GM12878 (cell line): ENCODE data around the gene PCSK6. TPM values are rescaled to one million over a fixed set of nuclear protein-coding genes. Genes with fewer than 3 reads are reported as not detected.

Experiments
- ATAC-seq: fragments of 200-7000 bp; cut with Tn5 transposase; 3 replicates; pipeline ENCODE4 v1.9.1; 2020; ENCODE audit warnings: mild to moderate bottlenecking, moderate library complexity
- BruUV-seq: library from RNA; stranded (reverse); fragments of 400-500 nt; replicated peaks from 2 replicates; lab custom pipeline; 2021; lab: Mats Ljungman, UMichigan
- CTCF ChIA-PET: fragments of 300-600 bp; sonication (Branson Sonifier 250); formaldehyde crosslinking; extraction: SDS; loops from one replicate; lab custom pipeline; 2021; ENCODE audit warnings: inconsistent platforms; lab: Yijun Ruan, JAX
- POLR2A ChIA-PET: fragments of 350-600 bp; formaldehyde crosslinking; extraction: SDS; loops from one replicate; lab custom pipeline; 2021; ENCODE audit warnings: inconsistent platforms; lab: Charles Lee
- RAD21 ChIA-PET: fragments of 300-600 bp; sonication (Branson Sonifier 250); formaldehyde crosslinking; loops from one replicate; lab custom pipeline; 2023; ENCODE audit warnings: antibody characterized with exemption; ENCODE audit not compliant: unreplicated experiment; lab: Charles Lee
- SMC1A ChIA-PET: fragments of 300-600 bp; sonication (Branson Sonifier 250); formaldehyde crosslinking; loops from one replicate; lab custom pipeline; 2023; ENCODE audit not compliant: unreplicated experiment, uncharacterized antibody; lab: Charles Lee
- DNase-seq: peaks from one replicate; pipeline ENCODE4 v3.0.0-alpha.2; 2011; ENCODE audit warnings: low read depth, low spot score
- FAIRE-seq: peaks from 3 replicates; lab custom pipeline; 2011; peaks lifted over from hg19 to GRCh38; lab: Jason Lieb, UNC
- H2AFZ ChIP-seq: 2 replicates; pipeline ENCODE4 v1.6.0; 2011; ENCODE audit warnings: low read depth, low read length, control low read depth; ENCODE audit not compliant: control insufficient read depth
- H3K27ac ChIP-seq: 2 replicates; pipeline ENCODE4 v1.5.1; 2011; ENCODE audit warnings: control low read depth; ENCODE audit not compliant: control insufficient read depth, insufficient read depth
- H3K27me3 ChIP-seq, 2 experiments: replicated peaks in 1 of 2; 2 replicates each; pipeline versions ENCODE4 v1.6.0 to v1.6.1; 2011; ENCODE audit warnings: low read length in 1 of 2; ENCODE audit not compliant: control insufficient read depth in 2 of 2, insufficient read depth in 2 of 2
- H3K36me3 ChIP-seq, 2 experiments: 2 replicates each; pipeline ENCODE4 v1.5.1; 2011; ENCODE audit warnings: low read length in 1 of 2; ENCODE audit not compliant: control insufficient read depth in 2 of 2, insufficient read depth in 2 of 2
- H3K4me1 ChIP-seq: 2 replicates; pipeline ENCODE4 v1.6.1; 2011; ENCODE audit warnings: mild to moderate bottlenecking, low read length, moderate library complexity, mixed read lengths; ENCODE audit not compliant: control insufficient read depth, insufficient read depth
- H3K4me2 ChIP-seq: 2 replicates; pipeline ENCODE4 v1.6.0; 2011; ENCODE audit warnings: control low read depth; ENCODE audit not compliant: control insufficient read depth, insufficient read depth
- H3K4me3 ChIP-seq: fragments of 200-600 bp; sonication (generic); 2 replicates; pipeline ENCODE4 v1.5.1; 2016
- H3K79me2 ChIP-seq: 2 replicates; pipeline ENCODE4 v1.6.0; 2011; ENCODE audit warnings: low read length; ENCODE audit not compliant: control insufficient read depth, insufficient read depth
- H3K9ac ChIP-seq: 2 replicates; pipeline ENCODE4 v1.8.0; 2011; ENCODE audit warnings: low read length, control low read depth, mixed read lengths; ENCODE audit not compliant: control insufficient read depth, insufficient read depth
- H3K9me3 ChIP-seq: replicated peaks from 3 replicates; pipeline ENCODE4 v1.5.1; 2011; ENCODE audit warnings: mild to moderate bottlenecking, low read length; ENCODE audit not compliant: control insufficient read depth, insufficient read depth
- H4K20me1 ChIP-seq: 2 replicates; pipeline ENCODE4 v1.6.0; 2011; ENCODE audit not compliant: control insufficient read depth, insufficient read depth
- CHD1 ChIP-seq: IDR thresholded peaks from 2 replicates; pipeline ENCODE4 v1.6.1; 2012; ENCODE audit warnings: low read depth, low read length, improper control_type of control experiment
- CREM ChIP-seq: IDR thresholded peaks from 2 replicates; pipeline ENCODE4 v1.6.1; 2014; ENCODE audit warnings: antibody characterized with exemption, low read depth
- HDAC2 ChIP-seq: fragments of 200-600 bp; sonication (generic); IDR thresholded peaks from 2 replicates; pipeline ENCODE4 v1.6.1; 2017
- LARP7 ChIP-seq: fragments of 450-650 bp; IDR thresholded peaks from 2 replicates; pipeline ENCODE4 v1.6.1; 2017; ENCODE audit warnings: mild to moderate bottlenecking
- POLR2AphosphoS5 ChIP-seq: IDR thresholded peaks from 2 replicates; pipeline ENCODE4 v1.6.1; 2011; ENCODE audit warnings: mild to moderate bottlenecking, low read length, inconsistent platforms
- SPI1 ChIP-seq: IDR thresholded peaks from 2 replicates; pipeline ENCODE4 v1.6.1; 2011; ENCODE audit warnings: low read depth, mild to moderate bottlenecking, low read length, moderate library complexity, borderline replicate concordance; ENCODE audit not compliant: insufficient read depth
- ZNF384 ChIP-seq: IDR thresholded peaks from 2 replicates; pipeline ENCODE4 v1.6.1; 2012; ENCODE audit warnings: low read depth, mild to moderate bottlenecking, low read length, improper control_type of control experiment, borderline replicate concordance
- WGBS: methylation state at CpG from one replicate; pipeline ENCODE4 v1.1.6; 2016; ENCODE audit warnings: low lambda C conversion rate; ENCODE audit not compliant: insufficient replicate concordance, insufficient coverage; ENCODE audit errors: missing lambda C conversion rate; 5-methylcytosine and 5-hydroxymethylcytosine counted together
- in situ Hi-C: fragments of 300-500 bp; cut with MboI; formaldehyde crosslinking; loops from 9 replicates; pipeline ENCODE4 v1.14.3; 2018; ENCODE audit warnings: mixed read lengths
- intact Hi-C: fragments of 100-400 bp; cut with micrococcal nuclease; formaldehyde crosslinking; loops from one replicate; pipeline ENCODE4 v1.14.2; 2022; ENCODE audit not compliant: unreplicated experiment
- polyA plus RNA-seq, 11 experiments: library from polyadenylated mRNA; depleted of rRNA in 4 of 11; unstranded in 6 of 11; stranded (reverse) in 5 of 11; fragments of >200 nt; fragmentation: Nextera tagmentation in 4 of 11; fragmentation: Illumina TruSeq in 1 of 11; extraction: Ambion mirVana in 4 of 11; extraction: Trizol in 1 of 11; gene quantifications; 1 replicate in 1 of 11; 2 replicates in 10 of 11; pipeline versions ENCODE4 v1.2.1 to v1.2.3, GENCODE V29; 2011 to 2016; ENCODE audit warnings: inconsistent platforms in 2 of 11, missing spikeins in 2 of 11, low read depth in 1 of 11
- total RNA-seq, 4 experiments: library from RNA; depleted of rRNA in 3 of 4; stranded (reverse); fragments of >200 nt in 3 of 4; fragmentation: Illumina TruSeq in 1 of 4; extraction: Trizol in 1 of 4; gene quantifications; 2 replicates each; pipeline versions ENCODE4 v1.2.1 to v1.2.3, GENCODE V29; 2013 to 2021
- TF ChIP-seq, protein P1 (sequence below): fragments of 150-350 bp; IDR thresholded peaks from 2 replicates; pipeline ENCODE4 v1.6.1; 2016; ENCODE audit warnings: low read depth, low read length
- TF ChIP-seq, protein P2 (sequence below): fragments of 450-650 bp; formaldehyde crosslinking; IDR thresholded peaks from 2 replicates; pipeline ENCODE4 v1.5.0; 2022; ENCODE audit warnings: mild to moderate bottlenecking, missing genetic modification characterization
- TF ChIP-seq, protein P3 (sequence below): fragments of 450-650 bp; formaldehyde crosslinking; IDR thresholded peaks from 2 replicates; pipeline ENCODE4 v1.4.0; 2020; ENCODE audit warnings: mild to moderate bottlenecking, moderate library complexity

PCSK6 gene
- total and polyA plus RNA-seq, 10 of the 15 experiments (the other 5 are each of a cell fraction or from before 2014, with no cell fraction given), result 0.19 to 0.67 (median 0.25) TPM; not detected in 4

DNA sequence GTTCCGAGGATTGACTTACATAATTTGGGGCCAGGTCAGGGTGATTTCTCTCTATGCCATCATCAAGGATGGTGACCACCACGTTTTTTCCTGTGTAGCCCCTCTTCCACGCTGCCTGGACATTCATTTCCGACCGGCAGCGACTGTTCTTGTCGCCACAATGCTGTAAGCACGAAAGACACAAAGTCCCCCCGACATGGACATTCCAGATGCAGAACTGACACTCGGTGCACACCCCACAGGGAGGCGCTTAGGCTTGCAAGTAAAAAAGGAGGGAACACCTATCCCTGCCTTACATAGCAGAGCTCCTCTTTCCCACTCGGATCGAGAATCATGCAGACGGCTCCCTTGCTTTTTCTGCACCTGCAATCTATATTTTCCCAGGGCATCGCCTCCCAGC, 58.2 kb downstream of the PCSK6 start (continued):
- TF ChIP-seq, protein P1, sequence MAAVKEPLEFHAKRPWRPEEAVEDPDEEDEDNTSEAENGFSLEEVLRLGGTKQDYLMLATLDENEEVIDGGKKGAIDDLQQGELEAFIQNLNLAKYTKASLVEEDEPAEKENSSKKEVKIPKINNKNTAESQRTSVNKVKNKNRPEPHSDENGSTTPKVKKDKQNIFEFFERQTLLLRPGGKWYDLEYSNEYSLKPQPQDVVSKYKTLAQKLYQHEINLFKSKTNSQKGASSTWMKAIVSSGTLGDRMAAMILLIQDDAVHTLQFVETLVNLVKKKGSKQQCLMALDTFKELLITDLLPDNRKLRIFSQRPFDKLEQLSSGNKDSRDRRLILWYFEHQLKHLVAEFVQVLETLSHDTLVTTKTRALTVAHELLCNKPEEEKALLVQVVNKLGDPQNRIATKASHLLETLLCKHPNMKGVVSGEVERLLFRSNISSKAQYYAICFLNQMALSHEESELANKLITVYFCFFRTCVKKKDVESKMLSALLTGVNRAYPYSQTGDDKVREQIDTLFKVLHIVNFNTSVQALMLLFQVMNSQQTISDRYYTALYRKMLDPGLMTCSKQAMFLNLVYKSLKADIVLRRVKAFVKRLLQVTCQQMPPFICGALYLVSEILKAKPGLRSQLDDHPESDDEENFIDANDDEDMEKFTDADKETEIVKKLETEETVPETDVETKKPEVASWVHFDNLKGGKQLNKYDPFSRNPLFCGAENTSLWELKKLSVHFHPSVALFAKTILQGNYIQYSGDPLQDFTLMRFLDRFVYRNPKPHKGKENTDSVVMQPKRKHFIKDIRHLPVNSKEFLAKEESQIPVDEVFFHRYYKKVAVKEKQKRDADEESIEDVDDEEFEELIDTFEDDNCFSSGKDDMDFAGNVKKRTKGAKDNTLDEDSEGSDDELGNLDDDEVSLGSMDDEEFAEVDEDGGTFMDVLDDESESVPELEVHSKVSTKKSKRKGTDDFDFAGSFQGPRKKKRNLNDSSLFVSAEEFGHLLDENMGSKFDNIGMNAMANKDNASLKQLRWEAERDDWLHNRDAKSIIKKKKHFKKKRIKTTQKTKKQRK, result no peak
- TF ChIP-seq SPI1 (no peak), ZNF384 (no peak), HDAC2 (no peak)

DNA sequence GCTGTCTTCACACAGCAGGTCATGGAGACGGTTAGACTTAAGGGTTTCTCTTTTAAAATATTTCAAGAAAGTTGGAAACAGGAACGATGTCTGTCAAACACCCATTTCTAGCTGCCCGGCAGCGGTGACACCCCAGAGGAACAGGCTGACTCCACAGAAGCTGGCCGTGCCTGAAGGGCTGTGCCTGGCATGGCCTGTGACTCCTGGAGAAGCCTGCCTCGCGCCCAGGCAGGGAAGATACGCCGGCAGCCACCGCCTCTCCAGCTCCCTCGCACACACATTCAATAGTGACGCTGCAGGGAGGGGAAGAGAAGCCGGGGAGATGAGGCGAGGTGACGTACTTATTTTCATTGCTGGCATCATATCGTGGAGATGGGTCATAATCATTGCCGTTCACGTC, 59.9 kb downstream of the PCSK6 start:
- BruUV-seq, result no TSS peak
- POLR2A ChIA-PET, result no interaction called here
- TF ChIP-seq POLR2AphosphoS5 (no peak), CREM (no peak), CHD1 (no peak), LARP7 (no peak)
- TF ChIP-seq, protein P2, sequence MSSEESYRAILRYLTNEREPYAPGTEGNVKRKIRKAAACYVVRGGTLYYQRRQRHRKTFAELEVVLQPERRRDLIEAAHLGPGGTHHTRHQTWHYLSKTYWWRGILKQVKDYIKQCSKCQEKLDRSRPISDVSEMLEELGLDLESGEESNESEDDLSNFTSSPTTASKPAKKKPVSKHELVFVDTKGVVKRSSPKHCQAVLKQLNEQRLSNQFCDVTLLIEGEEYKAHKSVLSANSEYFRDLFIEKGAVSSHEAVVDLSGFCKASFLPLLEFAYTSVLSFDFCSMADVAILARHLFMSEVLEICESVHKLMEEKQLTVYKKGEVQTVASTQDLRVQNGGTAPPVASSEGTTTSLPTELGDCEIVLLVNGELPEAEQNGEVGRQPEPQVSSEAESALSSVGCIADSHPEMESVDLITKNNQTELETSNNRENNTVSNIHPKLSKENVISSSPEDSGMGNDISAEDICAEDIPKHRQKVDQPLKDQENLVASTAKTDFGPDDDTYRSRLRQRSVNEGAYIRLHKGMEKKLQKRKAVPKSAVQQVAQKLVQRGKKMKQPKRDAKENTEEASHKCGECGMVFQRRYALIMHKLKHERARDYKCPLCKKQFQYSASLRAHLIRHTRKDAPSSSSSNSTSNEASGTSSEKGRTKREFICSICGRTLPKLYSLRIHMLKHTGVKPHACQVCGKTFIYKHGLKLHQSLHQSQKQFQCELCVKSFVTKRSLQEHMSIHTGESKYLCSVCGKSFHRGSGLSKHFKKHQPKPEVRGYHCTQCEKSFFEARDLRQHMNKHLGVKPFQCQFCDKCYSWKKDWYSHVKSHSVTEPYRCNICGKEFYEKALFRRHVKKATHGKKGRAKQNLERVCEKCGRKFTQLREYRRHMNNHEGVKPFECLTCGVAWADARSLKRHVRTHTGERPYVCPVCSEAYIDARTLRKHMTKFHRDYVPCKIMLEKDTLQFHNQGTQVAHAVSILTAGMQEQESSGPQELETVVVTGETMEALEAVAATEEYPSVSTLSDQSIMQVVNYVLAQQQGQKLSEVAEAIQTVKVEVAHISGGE (CRISPR knock-in tag), result no peak
- TF ChIP-seq, protein P3, sequence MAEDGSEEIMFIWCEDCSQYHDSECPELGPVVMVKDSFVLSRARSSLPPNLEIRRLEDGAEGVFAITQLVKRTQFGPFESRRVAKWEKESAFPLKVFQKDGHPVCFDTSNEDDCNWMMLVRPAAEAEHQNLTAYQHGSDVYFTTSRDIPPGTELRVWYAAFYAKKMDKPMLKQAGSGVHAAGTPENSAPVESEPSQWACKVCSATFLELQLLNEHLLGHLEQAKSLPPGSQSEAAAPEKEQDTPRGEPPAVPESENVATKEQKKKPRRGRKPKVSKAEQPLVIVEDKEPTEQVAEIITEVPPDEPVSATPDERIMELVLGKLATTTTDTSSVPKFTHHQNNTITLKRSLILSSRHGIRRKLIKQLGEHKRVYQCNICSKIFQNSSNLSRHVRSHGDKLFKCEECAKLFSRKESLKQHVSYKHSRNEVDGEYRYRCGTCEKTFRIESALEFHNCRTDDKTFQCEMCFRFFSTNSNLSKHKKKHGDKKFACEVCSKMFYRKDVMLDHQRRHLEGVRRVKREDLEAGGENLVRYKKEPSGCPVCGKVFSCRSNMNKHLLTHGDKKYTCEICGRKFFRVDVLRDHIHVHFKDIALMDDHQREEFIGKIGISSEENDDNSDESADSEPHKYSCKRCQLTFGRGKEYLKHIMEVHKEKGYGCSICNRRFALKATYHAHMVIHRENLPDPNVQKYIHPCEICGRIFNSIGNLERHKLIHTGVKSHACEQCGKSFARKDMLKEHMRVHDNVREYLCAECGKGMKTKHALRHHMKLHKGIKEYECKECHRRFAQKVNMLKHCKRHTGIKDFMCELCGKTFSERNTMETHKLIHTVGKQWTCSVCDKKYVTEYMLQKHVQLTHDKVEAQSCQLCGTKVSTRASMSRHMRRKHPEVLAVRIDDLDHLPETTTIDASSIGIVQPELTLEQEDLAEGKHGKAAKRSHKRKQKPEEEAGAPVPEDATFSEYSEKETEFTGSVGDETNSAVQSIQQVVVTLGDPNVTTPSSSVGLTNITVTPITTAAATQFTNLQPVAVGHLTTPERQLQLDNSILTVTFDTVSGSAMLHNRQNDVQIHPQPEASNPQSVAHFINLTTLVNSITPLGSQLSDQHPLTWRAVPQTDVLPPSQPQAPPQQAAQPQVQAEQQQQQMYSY, result no peak

More for the DNA sequence above, 59.9 kb downstream of the PCSK6 start:
- Histone ChIP-seq H3K27me3 (peaks cover 0 to 2% of the 10 kb centered on the region in 2 experiments; a peak in 2 of 4 replicates), H3K9ac (no peak overlapping the region), H3K4me3 (no peak overlapping the region), H3K4me1 (no peaks in the 10 kb centered on the region), H3K9me3 (no peaks in the 10 kb centered on the region), H3K27ac (no peak overlapping the region), H3K4me2 (no peak overlapping the region), H3K79me2 (no peaks in the 10 kb centered on the region), H3K36me3 (no peaks in the 10 kb centered on the region), H4K20me1 (no peaks in the 10 kb centered on the region), H2AFZ (no peak overlapping the region)
- 69% methylated on average over 18 of the region's 18 CpGs for WGBS
- DNase-seq, result no peak
- FAIRE-seq, result no peak
- intact Hi-C loops (no loop called here), in situ Hi-C loops (no loop called here)
- ChIA-PET SMC1A (no interaction called here), RAD21 (no interaction called here), CTCF (no interaction called here)
- ATAC-seq, result no peak
